HepG2 (cell line): ENCODE results near the gene IL6ST. TPM values are rescaled to one million over a fixed set of nuclear protein-coding genes. Genes with fewer than 3 reads are reported as not detected.

ENCODE experiments used
- ATAC-seq: fragments of 200-7000 bp; cut with Tn5 transposase; 3 replicates; pipeline ENCODE4 v1.9.1; 2020; ENCODE audit warnings: mild to moderate bottlenecking, moderate library complexity
- BruUV-seq: library from RNA; stranded (reverse); fragments of 400-500 nt; replicated peaks from 2 replicates; lab custom pipeline; 2021; lab: Mats Ljungman, UMichigan
- CTCF ChIA-PET: fragments of 300-600 bp; formaldehyde crosslinking; extraction: SDS; loops from one replicate; lab custom pipeline; 2021; ENCODE audit warnings: low total read pairs, inconsistent platforms, low intra/inter-chr PET ratio; lab: Yijun Ruan, JAX
- POLR2A ChIA-PET: fragments of 350-600 bp; sonication (Branson Sonifier 250); formaldehyde crosslinking; loops from one replicate; lab custom pipeline; 2020; ENCODE audit warnings: antibody characterized with exemption, inconsistent platforms; lab: Yijun Ruan, JAX
- DNase-seq: peaks from one replicate; pipeline ENCODE4 v3.0.0-alpha.2; 2015; ENCODE audit warnings: low spot score
- FAIRE-seq: peaks from 3 replicates; lab custom pipeline; 2011; peaks lifted over from hg19 to GRCh38; lab: Jason Lieb, UNC
- H2AFZ ChIP-seq: one replicate; pipeline ENCODE4 v1.6.1; 2011; ENCODE audit warnings: low read length, inconsistent platforms
- H3K27ac ChIP-seq: fragments of 300-600 bp; 3 replicates; pipeline ENCODE4 v1.8.0; 2011; ENCODE audit warnings: mixed run types, mild to moderate bottlenecking, mixed read lengths, low read length, inconsistent platforms; ENCODE audit not compliant: insufficient read depth; ENCODE audit errors: extremely low read length
- H3K27me3 ChIP-seq, 2 experiments: fragments of 200-600 bp in 1 of 2; 2 replicates in 1 of 2; 3 replicates in 1 of 2; pipeline versions ENCODE4 v1.6.0 to v1.8.0; 2011; ENCODE audit warnings: low read length in 2 of 2, mild to moderate bottlenecking in 2 of 2, moderate library complexity in 2 of 2, inconsistent platforms in 1 of 2; ENCODE audit not compliant: insufficient read depth in 2 of 2, control insufficient read depth in 1 of 2
- H3K36me3 ChIP-seq, 2 experiments: fragments of 200-600 bp in 1 of 2; replicated peaks in 1 of 2; 2 replicates in 1 of 2; 3 replicates in 1 of 2; pipeline versions ENCODE4 v1.5.1 to v1.8.0; 2011; ENCODE audit warnings: low read length in 2 of 2, inconsistent platforms in 1 of 2; ENCODE audit not compliant: insufficient read depth in 2 of 2, control insufficient read depth in 1 of 2
- H3K4me1 ChIP-seq: 2 replicates; pipeline ENCODE4 v1.5.1; 2012; ENCODE audit warnings: low read length, inconsistent platforms; ENCODE audit not compliant: insufficient read depth
- H3K4me2 ChIP-seq: 2 replicates; pipeline ENCODE4 v1.6.0; 2011; ENCODE audit warnings: low read depth, low read length, inconsistent platforms
- H3K4me3 ChIP-seq, 3 experiments: fragments of 200-600 bp in 1 of 3; sonication (generic), shearing (Covaris generic) in 1 of 3; replicated peaks in 1 of 3; 2 replicates each; pipeline ENCODE4 v1.5.1; 2011 to 2016; ENCODE audit warnings: low read length in 3 of 3, inconsistent platforms in 2 of 3, low read depth in 2 of 3, mild to moderate bottlenecking in 2 of 3, control low read depth in 1 of 3, mixed read lengths in 1 of 3; ENCODE audit not compliant: insufficient read depth in 1 of 3
- H3K79me2 ChIP-seq: one replicate; pipeline ENCODE4 v1.6.1; 2011; ENCODE audit warnings: low read length, inconsistent platforms; ENCODE audit not compliant: insufficient read depth
- H3K9ac ChIP-seq: 2 replicates; pipeline ENCODE4 v1.6.0; 2011; ENCODE audit warnings: mild to moderate bottlenecking, low read depth, low read length, inconsistent platforms; ENCODE audit not compliant: insufficient read depth
- H3K9me3 ChIP-seq: 2 replicates; pipeline ENCODE4 v1.5.1; 2012; ENCODE audit warnings: mild to moderate bottlenecking, low read length
- H4K20me1 ChIP-seq: 2 replicates; pipeline ENCODE4 v1.6.0; 2011; ENCODE audit warnings: inconsistent platforms, mild to moderate bottlenecking, low read length, moderate library complexity; ENCODE audit not compliant: insufficient read depth
- CC2D1A ChIP-seq: sonication (generic); formaldehyde crosslinking; IDR thresholded peaks from 2 replicates; pipeline ENCODE4 v1.8.1; 2023; ENCODE audit warnings: mild to moderate bottlenecking, missing genetic modification reagents
- HOXD1 ChIP-seq: sonication (generic); formaldehyde crosslinking; IDR thresholded peaks from 2 replicates; pipeline ENCODE4 v1.5.0; 2020; ENCODE audit warnings: missing genetic modification reagents
- NFATC3 ChIP-seq: sonication (generic); formaldehyde crosslinking; IDR thresholded peaks from 2 replicates; pipeline ENCODE4 v1.5.1; 2020; ENCODE audit warnings: mild to moderate bottlenecking, missing genetic modification reagents
- ZFP36L2 ChIP-seq: sonication (generic); formaldehyde crosslinking; IDR thresholded peaks from 2 replicates; pipeline ENCODE4 v1.4.0; 2020; ENCODE audit warnings: missing genetic modification reagents
- WGBS: methylation state at CpG from one replicate; pipeline ENCODE4 v1.1.6; 2017; ENCODE audit warnings: low lambda C conversion rate; 5-methylcytosine and 5-hydroxymethylcytosine counted together
- in situ Hi-C: cut with HindIII; loops from 2 replicates; pipeline ENCODE4 v1.10.0; 2017; ENCODE audit warnings: low pct_unique_long_range_greater_than_20kb; ENCODE audit not compliant: extremely low pct_ligation_motif_present
- intact Hi-C: fragments of 100-400 bp; cut with micrococcal nuclease; formaldehyde crosslinking; loops from one replicate; pipeline ENCODE4 v1.10.0; 2022; ENCODE audit not compliant: unreplicated experiment
- polyA plus RNA-seq, 8 experiments: library from polyadenylated mRNA; depleted of rRNA in 3 of 8; stranded (reverse) in 7 of 8; unstranded in 1 of 8; fragments of >200 nt; fragmentation: Illumina TruSeq in 4 of 8; extraction: Trizol in 4 of 8; gene quantifications; 2 replicates each; pipeline versions ENCODE4 v1.2.1 to v1.2.3, GENCODE V29; 2011 to 2016; ENCODE audit warnings: low read depth in 4 of 8, missing spikeins in 1 of 8, mixed read lengths in 1 of 8; ENCODE audit not compliant: insufficient read depth in 1 of 8
- small RNA-seq, 3 experiments: library from RNA; depleted of rRNA; stranded (forward); fragments of <200 nt; gene quantifications; one replicate each; pipeline ENCODE3, GENCODE V24; 2012; ENCODE audit warnings: low read depth in 2 of 3, low replicate concordance in 1 of 3; ENCODE audit not compliant: insufficient read length in 3 of 3, insufficient read depth in 2 of 3
- total RNA-seq, 5 experiments: library from RNA; depleted of rRNA; stranded (reverse); fragments of >200 nt; fragmentation: Illumina TruSeq; extraction: Trizol; gene quantifications; 2 replicates each; pipeline ENCODE4 v1.2.3, GENCODE V29; 2016; ENCODE audit warnings: low read depth in 1 of 5
- TF ChIP-seq, protein P1 (sequence below): IDR thresholded peaks from 2 replicates; pipeline ENCODE4 v1.6.1; 2016; ENCODE audit warnings: control low read depth
- TF ChIP-seq, protein P2 (sequence below): sonication (generic); formaldehyde crosslinking; IDR thresholded peaks from 2 replicates; pipeline ENCODE4 v1.8.0; 2022; ENCODE audit warnings: mild to moderate bottlenecking, missing genetic modification reagents, borderline replicate concordance
- TF ChIP-seq, protein P3 (sequence below): sonication (generic); formaldehyde crosslinking; IDR thresholded peaks from 2 replicates; pipeline ENCODE4 v1.4.0; 2020; ENCODE audit warnings: missing genetic modification reagents, borderline replicate concordance

IL6ST gene
- total and polyA plus RNA-seq, 2 of the 13 experiments (the other 11 are each of a cell fraction or from before 2014, with no cell fraction given): 66.6 to 166 TPM

DNA sequence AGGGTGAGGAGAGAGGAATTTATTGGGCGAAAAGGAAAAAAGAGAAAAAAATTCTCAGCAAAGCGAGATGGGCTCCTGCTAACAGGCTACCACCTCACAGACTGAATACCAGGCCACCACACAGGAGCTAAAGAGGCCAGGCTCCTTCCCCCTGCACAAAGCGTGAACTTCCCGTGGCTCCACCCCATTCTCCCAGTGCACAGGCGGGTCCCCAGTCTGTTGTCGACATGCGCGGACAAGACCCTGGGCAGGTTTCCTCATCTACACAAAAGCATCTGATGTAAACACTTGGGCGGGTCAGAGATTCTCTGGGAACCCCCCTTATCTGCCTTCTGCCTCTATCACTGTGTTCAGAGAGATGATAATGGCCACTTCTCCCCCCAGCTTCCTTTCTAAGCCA is 109.4 kb downstream of the IL6ST start:
- peak; percentile 56; the same call in 2 of the 3 replicates for ATAC-seq
- H3K4me2 ChIP-seq: peak overlapping the region; percentile 27
- FAIRE-seq: no peak

More for the DNA sequence above, 109.4 kb downstream of the IL6ST start:
- CTCF ChIA-PET: no interaction called here
- intact Hi-C loops: no loop called here
- TF ChIP-seq, protein P1, sequence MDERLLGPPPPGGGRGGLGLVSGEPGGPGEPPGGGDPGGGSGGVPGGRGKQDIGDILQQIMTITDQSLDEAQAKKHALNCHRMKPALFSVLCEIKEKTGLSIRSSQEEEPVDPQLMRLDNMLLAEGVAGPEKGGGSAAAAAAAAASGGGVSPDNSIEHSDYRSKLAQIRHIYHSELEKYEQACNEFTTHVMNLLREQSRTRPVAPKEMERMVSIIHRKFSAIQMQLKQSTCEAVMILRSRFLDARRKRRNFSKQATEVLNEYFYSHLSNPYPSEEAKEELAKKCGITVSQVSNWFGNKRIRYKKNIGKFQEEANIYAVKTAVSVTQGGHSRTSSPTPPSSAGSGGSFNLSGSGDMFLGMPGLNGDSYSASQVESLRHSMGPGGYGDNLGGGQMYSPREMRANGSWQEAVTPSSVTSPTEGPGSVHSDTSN (CRISPR knock-in tag): no peak
- TF ChIP-seq, protein P2, sequence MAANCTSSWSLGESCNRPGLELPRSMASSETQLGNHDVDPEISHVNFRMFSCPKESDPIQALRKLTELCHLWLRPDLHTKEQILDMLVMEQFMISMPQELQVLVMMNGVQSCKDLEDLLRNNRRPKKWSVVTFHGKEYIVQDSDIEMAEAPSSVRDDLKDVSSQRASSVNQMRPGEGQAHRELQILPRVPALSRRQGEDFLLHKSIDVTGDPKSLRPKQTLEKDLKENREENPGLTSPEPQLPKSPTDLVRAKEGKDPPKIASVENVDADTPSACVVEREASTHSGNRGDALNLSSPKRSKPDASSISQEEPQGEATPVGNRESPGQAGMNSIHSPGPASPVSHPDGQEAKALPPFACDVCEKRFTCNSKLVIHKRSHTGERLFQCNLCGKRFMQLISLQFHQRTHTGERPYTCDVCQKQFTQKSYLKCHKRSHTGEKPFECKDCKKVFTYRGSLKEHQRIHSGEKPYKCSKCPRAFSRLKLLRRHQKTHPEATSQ (CRISPR knock-in tag): no peak
- TF ChIP-seq NFATC3 (no peak), HOXD1 (CRISPR knock-in tag) (no peak), CC2D1A (CRISPR knock-in tag) (no peak), ZFP36L2 (CRISPR knock-in tag) (no peak)
- TF ChIP-seq, protein P3, sequence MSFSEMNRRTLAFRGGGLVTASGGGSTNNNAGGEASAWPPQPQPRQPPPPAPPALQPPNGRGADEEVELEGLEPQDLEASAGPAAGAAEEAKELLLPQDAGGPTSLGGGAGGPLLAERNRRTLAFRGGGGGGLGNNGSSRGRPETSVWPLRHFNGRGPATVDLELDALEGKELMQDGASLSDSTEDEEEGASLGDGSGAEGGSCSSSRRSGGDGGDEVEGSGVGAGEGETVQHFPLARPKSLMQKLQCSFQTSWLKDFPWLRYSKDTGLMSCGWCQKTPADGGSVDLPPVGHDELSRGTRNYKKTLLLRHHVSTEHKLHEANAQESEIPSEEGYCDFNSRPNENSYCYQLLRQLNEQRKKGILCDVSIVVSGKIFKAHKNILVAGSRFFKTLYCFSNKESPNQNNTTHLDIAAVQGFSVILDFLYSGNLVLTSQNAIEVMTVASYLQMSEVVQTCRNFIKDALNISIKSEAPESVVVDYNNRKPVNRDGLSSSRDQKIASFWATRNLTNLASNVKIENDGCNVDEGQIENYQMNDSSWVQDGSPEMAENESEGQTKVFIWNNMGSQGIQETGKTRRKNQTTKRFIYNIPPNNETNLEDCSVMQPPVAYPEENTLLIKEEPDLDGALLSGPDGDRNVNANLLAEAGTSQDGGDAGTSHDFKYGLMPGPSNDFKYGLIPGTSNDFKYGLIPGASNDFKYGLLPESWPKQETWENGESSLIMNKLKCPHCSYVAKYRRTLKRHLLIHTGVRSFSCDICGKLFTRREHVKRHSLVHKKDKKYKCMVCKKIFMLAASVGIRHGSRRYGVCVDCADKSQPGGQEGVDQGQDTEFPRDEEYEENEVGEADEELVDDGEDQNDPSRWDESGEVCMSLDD (CRISPR knock-in tag): no peak
- TF ChIP-seq, all 625 proteins: peak for 0
- Histone ChIP-seq H3K4me3 (no peak overlapping the region), H3K27ac (no peak overlapping the region), H3K36me3 (no peaks in the 10 kb centered on the region), H3K9ac (no peak overlapping the region), H3K4me1 (peaks cover 19% of the 10 kb centered on the region; the same call in 1 of the 2 replicates), H3K79me2 (no peaks in the 10 kb centered on the region), H3K27me3 (no peaks in the 10 kb centered on the region), H3K9me3 (no peaks in the 10 kb centered on the region), H2AFZ (no peak overlapping the region), H4K20me1 (no peaks in the 10 kb centered on the region)
- BruUV-seq: no TSS peak
- POLR2A ChIA-PET: no interaction called here
- no peak for DNase-seq
- 39% methylated on average over 5 of the region's 9 CpGs for WGBS
- in situ Hi-C loops: no loop called here

Small RNA genes within 50 kb of the gene (small RNA-seq; reads per million reads assigned to genes)
- gene AC016596.1 (0 reads per million in 3 experiments), gene RF01210 (0 reads per million in 3 experiments)

Other genes with a start within 250 kb of the IL6ST start
- not detected in 2 replicates for gene IL31RA, start 143.6 kb downstream of the IL6ST start, total RNA-seq (2016; rRNA removed; fragmentation: Illumina TruSeq; extraction: Trizol)
- gene IL31RA, start 143.6 kb downstream of the IL6ST start, polyA plus RNA-seq (2011; rRNA removed): 0.05 TPM in 1 of 2 replicates, not detected in the other
- 0.11 and 0.31 TPM in 2 replicates for gene ANKRD55, start 238.4 kb upstream of the IL6ST start, total RNA-seq (2016; rRNA removed; fragmentation: Illumina TruSeq; extraction: Trizol)
- 0.10 and 0.28 TPM in 2 replicates for gene ANKRD55, start 238.4 kb upstream of the IL6ST start, polyA plus RNA-seq (2011; rRNA removed)